DMS79 treated with DMSO at 0.1 percent for 48 hours (cell line): ENCODE results near the gene ABCC6.
"Not testable (repeated sequence)": the region's sequence is repeated elsewhere in the genome, so short reads cannot be mapped to it uniquely, and the experiment has no call there.

Experiments used
- DNase-seq: peaks from one replicate; lab custom pipeline; 2025; lab: John Stamatoyannopoulos, UW

Gene ABCC6

GRCh38 chr16:16223662-16224241 is 458 bp upstream of the ABCC6 start:
- DNase-seq: not testable (repeated sequence)

- not testable (repeated sequence) for DNase-seq
Observed at GRCh38 chr16:16221382-16221781, 1.9 kb downstream of the ABCC6 start.

GRCh38 chr16:16220449-16220848 is 2.8 kb downstream of the ABCC6 start:
- DNase-seq: not testable (repeated sequence)

- not testable (repeated sequence) for DNase-seq
Observed at GRCh38 chr16:16218787-16219186, 4.5 kb downstream of the ABCC6 start.

- DNase-seq: not testable (repeated sequence)
Observed at GRCh38 chr16:16218349-16218748, 4.9 kb downstream of the ABCC6 start.

- not testable (repeated sequence) for DNase-seq
Observed at GRCh38 chr16:16213863-16214293, 9.4 kb downstream of the ABCC6 start.

- DNase-seq: not testable (repeated sequence)
Observed at GRCh38 chr16:16211404-16211803, 11.9 kb downstream of the ABCC6 start.

- not testable (repeated sequence) for DNase-seq
Observed at GRCh38 chr16:16208461-16208860, 14.8 kb downstream of the ABCC6 start.

- not testable (repeated sequence) for DNase-seq
Observed at GRCh38 chr16:16207787-16208334, 15.4 kb downstream of the ABCC6 start.

GRCh38 chr16:16207097-16207786 is 16.1 kb downstream of the ABCC6 start:
- not testable (repeated sequence) for DNase-seq

GRCh38 chr16:16205864-16206263 is 17.4 kb downstream of the ABCC6 start:
- DNase-seq: not testable (repeated sequence)

- DNase-seq: not testable (repeated sequence)
Observed at GRCh38 chr16:16204552-16204951, 18.7 kb downstream of the ABCC6 start.

- not testable (repeated sequence) for DNase-seq
Observed at GRCh38 chr16:16203494-16203893, 19.8 kb downstream of the ABCC6 start.

GRCh38 chr16:16202400-16203143 is 20.7 kb downstream of the ABCC6 start:
- not testable (repeated sequence) for DNase-seq

GRCh38 chr16:16201880-16202279 is 21.4 kb downstream of the ABCC6 start:
- DNase-seq: not testable (repeated sequence)

GRCh38 chr16:16200391-16200790 is 22.9 kb downstream of the ABCC6 start:
- DNase-seq: not testable (repeated sequence)

- not testable (repeated sequence) for DNase-seq
Observed at GRCh38 chr16:16199428-16199827, 23.9 kb downstream of the ABCC6 start.

- DNase-seq: no peak
Observed at GRCh38 chr16:16197966-16198365, 25.3 kb downstream of the ABCC6 start.

GRCh38 chr16:16197331-16197730 is 26.0 kb downstream of the ABCC6 start:
- no peak for DNase-seq

GRCh38 chr16:16196099-16196498 is 27.2 kb downstream of the ABCC6 start:
- DNase-seq: no peak

GRCh38 chr16:16191493-16192167 is 31.7 kb downstream of the ABCC6 start:
- DNase-seq: no peak

GRCh38 chr16:16190966-16191365 is 32.3 kb downstream of the ABCC6 start:
- DNase-seq: not testable (repeated sequence)
